Psoas muscle (tissue), 8 donors: ENCODE results near the gene LATS1. TPM values are rescaled to one million over a fixed set of nuclear protein-coding genes. Genes with fewer than 3 reads are reported as not detected.

Experiments used
- ATAC-seq, 4 donors: fragments of 200-7000 bp; cut with Tn5 transposase; one replicate each; pipeline ENCODE4 v1.9.1; 2020; ENCODE audit warnings: moderate library complexity in 3 of 4, mild to moderate bottlenecking in 2 of 4
- DNase-seq, 2 donors: peaks; one replicate each; pipeline ENCODE4 v3.0.0-alpha.2; 2020
- H3K27ac ChIP-seq: fragments of 200-600 bp; one replicate; pipeline ENCODE4 v1.8.0; 2022
- H3K27me3 ChIP-seq, 3 donors: fragments of 200-600 bp in 1 of 3; one replicate each; pipeline versions ENCODE4 v1.6.1 to v1.8.0; 2013 to 2022; ENCODE audit warnings: low read length in 2 of 3, mild to moderate bottlenecking in 2 of 3, moderate library complexity in 1 of 3; ENCODE audit not compliant: insufficient read depth in 3 of 3
- H3K36me3 ChIP-seq, 2 donors: fragments of 200-600 bp in 1 of 2; one replicate each; pipeline versions ENCODE4 v1.6.1 to v1.8.0; 2013 to 2022; ENCODE audit warnings: low read depth in 1 of 2, mild to moderate bottlenecking in 1 of 2, moderate library complexity in 1 of 2; ENCODE audit not compliant: insufficient read depth in 1 of 2
- H3K4me1 ChIP-seq: fragments of 200-600 bp; one replicate; pipeline ENCODE4 v1.8.0; 2022
- H3K4me3 ChIP-seq: fragments of 200-600 bp; one replicate; pipeline ENCODE4 v1.8.0; 2022; ENCODE audit warnings: mild to moderate bottlenecking
- H3K9me3 ChIP-seq: fragments of 200-600 bp; one replicate; pipeline ENCODE4 v1.8.0; 2022
- CTCF ChIP-seq: fragments of 200-600 bp; IDR thresholded peaks from one replicate; pipeline ENCODE4 v1.8.0; 2022; ENCODE audit warnings: antibody characterized with exemption
- WGBS, 3 donors: extraction: QIAGEN DNeasy Blood & Tissue Kit; methylation state at CpG; one replicate each; pipeline versions ENCODE4 v1.1.6 to v1.1.7; 2013; 5-methylcytosine and 5-hydroxymethylcytosine counted together
- intact Hi-C, 2 donors: fragments of 100-400 bp; cut with DNase I; formaldehyde crosslinking; loops; one replicate each; pipeline versions ENCODE4 v1.11.0 to v1.14.2; 2022
- polyA plus RNA-seq, 3 donors: library from polyadenylated mRNA; stranded (reverse); fragments of 200-250 nt; gene quantifications; one replicate each; pipeline ENCODE4 v1.2.3, GENCODE V29; 2013
- total RNA-seq, 4 donors: library from RNA; stranded (reverse); fragmentation: NEBNext Ultra II Directional in 2 of 4; extraction: Animal tissue kit (Norgen Biotek cat#: 25700) in 2 of 4; gene quantifications; one replicate each; pipeline versions ENCODE4 v1.2.1 to v1.2.4, GENCODE V29; 2021 to 2023
- donor health status: healthy with polysubstance abuse.
- donor health status: DM: no; HTN: no; CAD: no; lungs with moderate emphysema.
- donor health status: Bipolar disorder and iron deficiency.
- donor health status: healthy.
- donor health status: DM: yes; HTN: yes; CAD: no.
- donor health status: DM: no; HTN: no; CAD: no.
- donor health status: DM: no; HTN: no; CAD: no.
- donor health status: DM: yes; HTN: yes; CAD: no.

Gene LATS1
- total and polyA plus RNA-seq, 7 donors = 3.4 to 15.5 (median 11.0) TPM

- Histone ChIP-seq H3K4me1 (peaks cover 57% of the 10 kb centered on the region), H3K36me3 (no peaks in the 10 kb centered on the region), H3K9me3 (no peaks in the 10 kb centered on the region), H3K27me3 (no peaks in the 10 kb centered on the region), H3K4me3 (no peak overlapping the region), H3K27ac (no peak overlapping the region)
- 96 to 100% (median 97%) methylated on average over 5 of the region's 5 CpGs for WGBS, 3 donors
- ATAC-seq (no peak), DNase-seq (no peak)
- TF ChIP-seq CTCF = no peak
- intact Hi-C loops = loop anchor here (10.0 kb wide), 1 partner anchor 147 kb away; the partner anchor contains the start of gene GINM1 (in 2 of the 2)
Measured at GRCh38 chr6:149711711-149712110, 6.2 kb downstream of the LATS1 start.

GRCh38 chr6:149701714-149702113 is 16.2 kb downstream of the LATS1 start:
- TF ChIP-seq CTCF = no peak
- peaks cover 32% of the 10 kb centered on the region for H3K4me1 ChIP-seq
- intact Hi-C loops = no loop called here
- H3K36me3 ChIP-seq = peaks cover 0 to 13% of the 10 kb centered on the region in 2 donors
- no peaks in the 10 kb centered on the region for H3K9me3 ChIP-seq
- ATAC-seq (no peak), DNase-seq (no peak)
- no peak overlapping the region for H3K27ac ChIP-seq
- peak overlapping the region; percentile 6 for H3K4me3 ChIP-seq
- H3K27me3 ChIP-seq = no peaks in the 10 kb centered on the region
- 38 to 51% (median 42%) methylated on average over 7 of the region's 7 CpGs for WGBS, 3 donors

DNA sequence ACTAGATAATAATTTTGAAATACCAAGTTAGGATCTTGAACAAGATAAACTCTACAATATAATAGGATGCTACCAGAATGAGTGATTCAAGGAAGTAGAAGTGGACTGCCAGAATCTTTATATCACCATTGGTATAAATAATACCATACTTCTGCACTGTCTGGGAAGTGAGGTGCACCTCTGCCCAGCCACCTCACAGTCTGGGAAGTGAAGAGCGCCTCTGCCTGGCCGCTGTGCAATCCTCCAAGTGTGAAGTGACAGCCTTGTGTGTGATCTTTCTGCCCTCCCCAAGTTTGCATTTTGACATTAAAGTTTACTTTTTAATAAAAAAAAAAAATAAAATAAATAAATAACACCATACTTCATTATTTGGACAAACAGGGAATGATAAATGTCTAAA is 18.8 kb downstream of the LATS1 start:
- ATAC-seq (peak in 1 of 4 donors; percentile 38), DNase-seq (no peak)
- Histone ChIP-seq H3K36me3 (peaks cover 0 to 32% of the 10 kb centered on the region in 2 donors), H3K4me3 (no peak overlapping the region), H3K27ac (no peak overlapping the region), H3K27me3 (no peaks in the 10 kb centered on the region), H3K9me3 (no peaks in the 10 kb centered on the region), H3K4me1 (peaks cover 22% of the 10 kb centered on the region)
- WGBS, 3 donors = 94 to 100% (median 99%) methylated on average over 2 of the region's 2 CpGs
- intact Hi-C loops = no loop called here
- TF ChIP-seq CTCF = no peak

DNA sequence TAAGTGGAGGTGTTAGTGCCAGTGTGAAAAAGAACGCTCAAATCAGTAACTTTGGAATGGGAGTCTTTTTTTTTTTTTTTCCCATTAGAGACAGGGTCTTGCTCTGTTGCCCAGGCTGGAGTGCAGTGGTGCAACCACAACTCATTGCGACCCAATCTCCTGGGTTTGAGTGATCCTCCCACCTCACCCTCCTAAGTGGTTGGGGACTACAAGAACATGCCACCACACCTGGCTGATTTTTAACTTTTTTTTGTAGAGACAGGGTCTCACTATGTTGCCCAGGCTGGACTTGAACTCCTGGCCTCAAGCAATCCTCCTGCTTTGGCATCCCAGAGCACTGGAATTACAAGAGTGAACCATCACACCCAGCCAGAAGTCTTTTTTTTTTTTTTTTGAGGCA is 19.7 kb downstream of the LATS1 start:
- no peak for DNase-seq
- intact Hi-C loops = no loop called here
- peaks cover 21% of the 10 kb centered on the region for H3K4me1 ChIP-seq
- peaks cover 0 to 42% of the 10 kb centered on the region in 2 donors for H3K36me3 ChIP-seq
- H3K4me3 ChIP-seq = no peak overlapping the region
- 96 to 100% (median 98%) methylated on average over 2 of the region's 2 CpGs for WGBS, 3 donors
- no peaks in the 10 kb centered on the region for H3K9me3 ChIP-seq
- ATAC-seq = no peak
- H3K27me3 ChIP-seq = no peaks in the 10 kb centered on the region
- TF ChIP-seq CTCF = no peak
- H3K27ac ChIP-seq = no peak overlapping the region

- H3K4me1 ChIP-seq = peaks cover 16% of the 10 kb centered on the region
- DNase-seq (no peak), ATAC-seq (peak in 2 of 4 donors; percentile 21 to 32)
- H3K4me3 ChIP-seq = no peak overlapping the region
- intact Hi-C loops = no loop called here
- no peaks in the 10 kb centered on the region for H3K27me3 ChIP-seq
- no peak for TF ChIP-seq CTCF
- peaks cover 0 to 54% of the 10 kb centered on the region in 2 donors for H3K36me3 ChIP-seq
- 31 to 73% (median 53%) methylated on average over 1 of the region's 1 CpG for WGBS, 3 donors
- H3K9me3 ChIP-seq = no peaks in the 10 kb centered on the region
- H3K27ac ChIP-seq = no peak overlapping the region
Measured at GRCh38 chr6:149696901-149697300, 21.0 kb downstream of the LATS1 start.
